HG03066 (cell line): Measurements from ENCODE around the gene HNRNPUL1.

ENCODE experiments used
- ATAC-seq: cut with Tn5 transposase; IDR thresholded peaks from one replicate; pipeline ENCODE4 v1.9.1; 2021; ENCODE audit warnings: low read depth; ENCODE audit not compliant: unreplicated experiment

HNRNPUL1 gene

GRCh38 chr19:41233748-41234240 lies 30.4 kb upstream of the HNRNPUL1 start:
- no peak for ATAC-seq

- no peak for ATAC-seq
Measured at GRCh38 chr19:41234512-41235168, 29.5 kb upstream of the HNRNPUL1 start.

- ATAC-seq: no peak
Measured at GRCh38 chr19:41235480-41235879, 28.7 kb upstream of the HNRNPUL1 start.

GRCh38 chr19:41238244-41238643 lies 25.9 kb upstream of the HNRNPUL1 start:
- ATAC-seq: no peak

- ATAC-seq: no peak
Measured at GRCh38 chr19:41239363-41239762, 24.8 kb upstream of the HNRNPUL1 start.

GRCh38 chr19:41239961-41240574 lies 24.1 kb upstream of the HNRNPUL1 start:
- no peak for ATAC-seq

- ATAC-seq: no peak
Measured at GRCh38 chr19:41241859-41242258, 22.3 kb upstream of the HNRNPUL1 start.

GRCh38 chr19:41244117-41244516 lies 20.1 kb upstream of the HNRNPUL1 start:
- no peak for ATAC-seq

- ATAC-seq: no peak
Measured at GRCh38 chr19:41245843-41246242, 18.3 kb upstream of the HNRNPUL1 start.

- no peak for ATAC-seq
Measured at GRCh38 chr19:41248895-41249294, 15.3 kb upstream of the HNRNPUL1 start.

GRCh38 chr19:41249707-41250423 lies 14.3 kb upstream of the HNRNPUL1 start:
- ATAC-seq: no peak

GRCh38 chr19:41253660-41254059 lies 10.5 kb upstream of the HNRNPUL1 start:
- no peak for ATAC-seq

- ATAC-seq: no peak
Measured at GRCh38 chr19:41255171-41255570, 9.0 kb upstream of the HNRNPUL1 start.

GRCh38 chr19:41261474-41262190 lies 2.5 kb upstream of the HNRNPUL1 start:
- ATAC-seq: no peak

- no peak for ATAC-seq
Measured at GRCh38 chr19:41263042-41263849, 926 bp upstream of the HNRNPUL1 start.

- no peak for ATAC-seq
Measured at GRCh38 chr19:41264581-41265394, 616 bp downstream of the HNRNPUL1 start.

GRCh38 chr19:41265395-41266153 lies 1.4 kb downstream of the HNRNPUL1 start:
- no peak for ATAC-seq

GRCh38 chr19:41269055-41269454 lies 4.9 kb downstream of the HNRNPUL1 start:
- no peak for ATAC-seq

GRCh38 chr19:41269571-41269970 lies 5.4 kb downstream of the HNRNPUL1 start:
- no peak for ATAC-seq
